HepG2 (cell line): ENCODE results near the gene CD7. TPM values are rescaled to one million over a fixed set of nuclear protein-coding genes. Genes with fewer than 3 reads are reported as not detected.

Source experiments
- CTCF ChIP-seq: sonication (generic); formaldehyde crosslinking; IDR thresholded peaks from 2 replicates; pipeline ENCODE4 v1.5.0; 2020; ENCODE audit warnings: mild to moderate bottlenecking, missing genetic modification reagents, moderate library complexity
- ETS1 ChIP-seq: sonication (generic); formaldehyde crosslinking; IDR thresholded peaks from 2 replicates; pipeline ENCODE4 v1.4.0; 2020; ENCODE audit warnings: missing genetic modification reagents
- FOXJ3 ChIP-seq: sonication (generic); formaldehyde crosslinking; IDR thresholded peaks from 2 replicates; pipeline ENCODE4 v1.4.0; 2020; ENCODE audit warnings: missing genetic modification reagents, mild to moderate bottlenecking, borderline replicate concordance
- FOXO1 ChIP-seq: sonication (generic); formaldehyde crosslinking; IDR thresholded peaks from 2 replicates; pipeline ENCODE4 v1.4.0; 2020; ENCODE audit warnings: missing genetic modification reagents
- GATAD2A ChIP-seq: IDR thresholded peaks from 2 replicates; pipeline ENCODE4 v1.6.1; 2016
- HDAC1 ChIP-seq: sonication (generic); formaldehyde crosslinking; IDR thresholded peaks from 2 replicates; pipeline ENCODE4 v1.5.1; 2020; ENCODE audit warnings: mild to moderate bottlenecking, missing genetic modification reagents
- HMGA1 ChIP-seq: sonication (generic); formaldehyde crosslinking; conservative IDR thresholded peaks from 2 replicates; pipeline ENCODE4 v1.4.0; 2020; ENCODE audit warnings: missing genetic modification reagents
- HOXA3 ChIP-seq: sonication (generic); formaldehyde crosslinking; IDR thresholded peaks from 2 replicates; pipeline ENCODE4 v1.5.0; 2020; ENCODE audit warnings: missing genetic modification reagents
- JARID2 ChIP-seq: sonication (generic); formaldehyde crosslinking; IDR thresholded peaks from 2 replicates; pipeline ENCODE4 v1.8.1; 2023; ENCODE audit warnings: missing genetic modification reagents, inconsistent platforms; ENCODE audit not compliant: insufficient replicate concordance
- KDM3A ChIP-seq: IDR thresholded peaks from 2 replicates; pipeline ENCODE4 v1.6.1; 2018; ENCODE audit warnings: low read depth, missing compliant biosample characterization
- TBX3 ChIP-seq: fragments of 450-650 bp; IDR thresholded peaks from 2 replicates; pipeline ENCODE4 v1.6.1; 2017; ENCODE audit warnings: antibody characterized with exemption, mild to moderate bottlenecking, inconsistent platforms, borderline replicate concordance
- THAP9 ChIP-seq: sonication (generic); formaldehyde crosslinking; IDR thresholded peaks from 2 replicates; pipeline ENCODE4; 2020; ENCODE audit warnings: missing genetic modification reagents, mild to moderate bottlenecking, borderline replicate concordance
- XBP1 ChIP-seq: sonication (generic); formaldehyde crosslinking; IDR thresholded peaks from 2 replicates; pipeline ENCODE4 v1.5.0; 2020; ENCODE audit warnings: missing genetic modification reagents
- XRCC5 ChIP-seq: fragments of 200-400 bp; formaldehyde crosslinking; optimal IDR thresholded peaks from 2 replicates; pipeline ENCODE3; 2017; ENCODE audit warnings: mild to moderate bottlenecking, low read length
- ZNF10 ChIP-seq: sonication (generic); formaldehyde crosslinking; IDR thresholded peaks from 2 replicates; pipeline ENCODE4 v1.4.0; 2020; ENCODE audit warnings: mild to moderate bottlenecking, low read depth, missing genetic modification reagents, borderline replicate concordance
- ZNF329 ChIP-seq: sonication (generic); formaldehyde crosslinking; IDR thresholded peaks from 2 replicates; pipeline ENCODE4 v1.9.0; 2021; ENCODE audit warnings: low read depth, mild to moderate bottlenecking, missing genetic modification reagents
- ZNF629 ChIP-seq: sonication (generic); formaldehyde crosslinking; conservative IDR thresholded peaks from 2 replicates; pipeline ENCODE4 v1.5.0; 2020; ENCODE audit warnings: missing genetic modification reagents
- ZNF652 ChIP-seq: IDR thresholded peaks from 2 replicates; pipeline ENCODE4 v1.6.1; 2016; ENCODE audit warnings: low read depth, borderline replicate concordance
- ZNF713 ChIP-seq: sonication (generic); formaldehyde crosslinking; IDR thresholded peaks from 2 replicates; pipeline ENCODE4 v1.4.0; 2020; ENCODE audit warnings: mild to moderate bottlenecking, missing genetic modification reagents
- polyA plus RNA-seq, 8 experiments: library from polyadenylated mRNA; depleted of rRNA in 3 of 8; stranded (reverse) in 7 of 8; unstranded in 1 of 8; fragments of >200 nt; fragmentation: Illumina TruSeq in 4 of 8; extraction: Trizol in 4 of 8; gene quantifications; 2 replicates each; pipeline versions ENCODE4 v1.2.1 to v1.2.3, GENCODE V29; 2011 to 2016; ENCODE audit warnings: low read depth in 4 of 8, missing spikeins in 1 of 8, mixed read lengths in 1 of 8; ENCODE audit not compliant: insufficient read depth in 1 of 8
- total RNA-seq, 5 experiments: library from RNA; depleted of rRNA; stranded (reverse); fragments of >200 nt; fragmentation: Illumina TruSeq; extraction: Trizol; gene quantifications; 2 replicates each; pipeline ENCODE4 v1.2.3, GENCODE V29; 2016; ENCODE audit warnings: low read depth in 1 of 5
- TF ChIP-seq, protein P1 (sequence below): sonication (generic); formaldehyde crosslinking; IDR thresholded peaks from 2 replicates; pipeline ENCODE4 v1.9.0; 2022; ENCODE audit warnings: missing genetic modification reagents, mild to moderate bottlenecking, borderline replicate concordance
- TF ChIP-seq, protein P2 (sequence below): sonication (generic); formaldehyde crosslinking; IDR thresholded peaks from 2 replicates; pipeline ENCODE4 v1.8.0; 2022; ENCODE audit warnings: missing genetic modification reagents, mild to moderate bottlenecking, borderline replicate concordance

Gene CD7
- total and polyA plus RNA-seq, 2 of the 13 experiments (the other 11 are each of a cell fraction or from before 2014, with no cell fraction given), result 67.6 to 76.4 TPM

DNA sequence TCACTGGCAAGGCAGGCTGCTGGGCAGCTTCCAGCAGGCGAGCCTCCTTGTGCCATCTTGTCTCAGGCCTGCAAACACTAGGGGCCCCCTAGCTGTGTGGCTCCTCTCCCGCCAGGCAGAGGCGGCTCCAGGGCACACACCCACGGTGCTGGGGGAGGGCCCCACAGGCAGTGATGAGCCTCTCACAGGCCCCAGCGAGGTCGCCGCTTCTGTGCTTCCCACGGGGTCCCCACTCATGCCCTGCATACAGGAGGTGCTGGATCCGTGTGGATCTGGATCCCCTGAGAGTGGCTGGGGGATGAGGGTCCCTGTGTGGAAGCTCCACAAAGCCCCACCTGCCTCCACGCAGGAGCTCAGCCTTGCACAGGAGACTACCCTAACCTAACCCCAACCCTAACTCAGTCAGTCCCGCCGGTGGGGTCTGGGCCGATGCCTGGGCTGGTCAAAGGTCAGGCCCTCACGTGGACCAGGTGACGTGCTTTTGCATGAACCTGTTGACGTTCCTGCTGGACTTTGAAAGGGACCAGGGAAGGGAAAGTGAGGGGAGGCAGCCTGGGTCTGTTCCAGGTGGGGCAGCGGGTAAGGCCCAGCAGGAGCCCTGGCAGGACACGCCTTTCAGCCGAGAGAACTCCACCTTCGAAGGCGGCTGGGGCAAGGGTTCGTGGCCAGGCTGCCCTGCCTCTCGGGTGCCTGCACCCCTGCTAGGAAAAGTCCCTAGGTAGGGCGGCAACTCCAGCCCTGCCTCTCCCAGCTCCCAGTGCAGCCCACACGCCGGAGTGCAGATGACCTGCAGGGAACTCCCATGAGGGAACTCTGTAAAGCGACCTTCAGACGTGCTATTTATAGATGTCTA, 11.0 kb upstream of the CD7 start (continued):
- TF ChIP-seq CTCF (CRISPR knock-in tag) (peak; percentile 32), THAP9 (CRISPR knock-in tag) (peak; percentile 78), XRCC5 (peak; percentile 69), FOXO1 (CRISPR knock-in tag) (peak; percentile 99), HOXA3 (peak; percentile 97), HMGA1 (CRISPR knock-in tag) (no peak), ZNF10 (CRISPR knock-in tag) (no peak), TBX3 (0 out of 2 replicates have a peak, but pooled peaks have one; percentile 21), ZNF329 (CRISPR knock-in tag) (peak; percentile 80), KDM3A (CRISPR knock-in tag) (peak; percentile 97), XBP1 (CRISPR knock-in tag) (no peak), ETS1 (CRISPR knock-in tag) (no peak), ZNF713 (peak; percentile 94; the same call in 1 of the 2 replicates), JARID2 (CRISPR knock-in tag) (no peak), GATAD2A (peak; percentile 95), HDAC1 (CRISPR knock-in tag) (peak; percentile 99), ZNF652 (CRISPR knock-in tag) (no peak), FOXJ3 (CRISPR knock-in tag) (0 out of 2 replicates have a peak, but pooled peaks have one; percentile 65), ZNF629 (CRISPR knock-in tag) (no peak)
- TF ChIP-seq, protein P1, sequence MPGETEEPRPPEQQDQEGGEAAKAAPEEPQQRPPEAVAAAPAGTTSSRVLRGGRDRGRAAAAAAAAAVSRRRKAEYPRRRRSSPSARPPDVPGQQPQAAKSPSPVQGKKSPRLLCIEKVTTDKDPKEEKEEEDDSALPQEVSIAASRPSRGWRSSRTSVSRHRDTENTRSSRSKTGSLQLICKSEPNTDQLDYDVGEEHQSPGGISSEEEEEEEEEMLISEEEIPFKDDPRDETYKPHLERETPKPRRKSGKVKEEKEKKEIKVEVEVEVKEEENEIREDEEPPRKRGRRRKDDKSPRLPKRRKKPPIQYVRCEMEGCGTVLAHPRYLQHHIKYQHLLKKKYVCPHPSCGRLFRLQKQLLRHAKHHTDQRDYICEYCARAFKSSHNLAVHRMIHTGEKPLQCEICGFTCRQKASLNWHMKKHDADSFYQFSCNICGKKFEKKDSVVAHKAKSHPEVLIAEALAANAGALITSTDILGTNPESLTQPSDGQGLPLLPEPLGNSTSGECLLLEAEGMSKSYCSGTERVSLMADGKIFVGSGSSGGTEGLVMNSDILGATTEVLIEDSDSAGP (CRISPR knock-in tag), result peak; percentile 84
- TF ChIP-seq, protein P2, sequence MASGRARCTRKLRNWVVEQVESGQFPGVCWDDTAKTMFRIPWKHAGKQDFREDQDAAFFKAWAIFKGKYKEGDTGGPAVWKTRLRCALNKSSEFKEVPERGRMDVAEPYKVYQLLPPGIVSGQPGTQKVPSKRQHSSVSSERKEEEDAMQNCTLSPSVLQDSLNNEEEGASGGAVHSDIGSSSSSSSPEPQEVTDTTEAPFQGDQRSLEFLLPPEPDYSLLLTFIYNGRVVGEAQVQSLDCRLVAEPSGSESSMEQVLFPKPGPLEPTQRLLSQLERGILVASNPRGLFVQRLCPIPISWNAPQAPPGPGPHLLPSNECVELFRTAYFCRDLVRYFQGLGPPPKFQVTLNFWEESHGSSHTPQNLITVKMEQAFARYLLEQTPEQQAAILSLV, result no peak
